Daoy (cell line): ENCODE measurements around the gene PRPSAP2. TPM values are rescaled to one million over a fixed set of nuclear protein-coding genes. Genes with fewer than 3 reads are reported as not detected.

Source experiments
- total RNA-seq: library from RNA; depleted of rRNA; stranded (reverse); fragments of >200 nt; shearing (Covaris generic); gene quantifications from 2 replicates; pipeline ENCODE4 v1.2.3, GENCODE V29; 2014; rRNA removed

PRPSAP2 gene
- total RNA-seq, 1 experiment from 2014 or later, result 63.8 TPM

Other genes with a start within 250 kb of the PRPSAP2 start
- gene TBC1D28, start 213.7 kb upstream of the PRPSAP2 start, total RNA-seq, result not detected in 2 replicates
- 4.9 and 5.8 TPM in 2 replicates for gene FOXO3B, start 175.8 kb upstream of the PRPSAP2 start, total RNA-seq
- gene FBXW10, start 114.1 kb upstream of the PRPSAP2 start, total RNA-seq, result 0.06 TPM in 1 of 2 replicates, not detected in the other
- gene TVP23B, start 76.9 kb upstream of the PRPSAP2 start, total RNA-seq, result 112 and 125 TPM in 2 replicates
- gene SLC5A10, start 94.0 kb downstream of the PRPSAP2 start, total RNA-seq, result 0.06 TPM in 1 of 2 replicates, not detected in the other
- 15.1 and 20.2 TPM in 2 replicates for gene FAM83G, start 146.6 kb downstream of the PRPSAP2 start, total RNA-seq
- not detected in 2 replicates for gene GRAP, start 188.8 kb downstream of the PRPSAP2 start, total RNA-seq